Measurements from ENCODE around the gene TMEM125.
A peak's percentile ranks its signal among the peaks of the same experiment; 100 is the strongest.

Gene TMEM125

DNA sequence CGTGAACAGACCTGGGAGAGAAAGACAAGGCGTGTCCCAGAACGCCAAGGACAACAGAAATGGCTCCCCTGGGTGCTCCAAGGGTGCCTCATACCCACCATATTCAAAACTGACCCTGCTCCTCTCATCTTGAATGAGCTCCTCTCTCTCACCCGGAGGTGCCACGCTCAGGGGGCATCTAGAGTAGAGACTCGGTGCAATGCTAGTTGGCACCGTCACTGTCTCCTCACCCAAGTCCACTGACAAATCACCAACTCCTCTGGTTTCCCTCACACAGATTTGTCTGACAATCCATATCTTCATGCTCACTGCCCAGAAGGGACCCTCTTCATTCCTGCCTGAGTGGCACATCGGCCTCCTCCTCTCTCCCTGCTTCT lies 5.0 kb downstream of the TMEM125 start:
- DNase-seq (ENCODE audit: low spot score): no peak

DNA sequence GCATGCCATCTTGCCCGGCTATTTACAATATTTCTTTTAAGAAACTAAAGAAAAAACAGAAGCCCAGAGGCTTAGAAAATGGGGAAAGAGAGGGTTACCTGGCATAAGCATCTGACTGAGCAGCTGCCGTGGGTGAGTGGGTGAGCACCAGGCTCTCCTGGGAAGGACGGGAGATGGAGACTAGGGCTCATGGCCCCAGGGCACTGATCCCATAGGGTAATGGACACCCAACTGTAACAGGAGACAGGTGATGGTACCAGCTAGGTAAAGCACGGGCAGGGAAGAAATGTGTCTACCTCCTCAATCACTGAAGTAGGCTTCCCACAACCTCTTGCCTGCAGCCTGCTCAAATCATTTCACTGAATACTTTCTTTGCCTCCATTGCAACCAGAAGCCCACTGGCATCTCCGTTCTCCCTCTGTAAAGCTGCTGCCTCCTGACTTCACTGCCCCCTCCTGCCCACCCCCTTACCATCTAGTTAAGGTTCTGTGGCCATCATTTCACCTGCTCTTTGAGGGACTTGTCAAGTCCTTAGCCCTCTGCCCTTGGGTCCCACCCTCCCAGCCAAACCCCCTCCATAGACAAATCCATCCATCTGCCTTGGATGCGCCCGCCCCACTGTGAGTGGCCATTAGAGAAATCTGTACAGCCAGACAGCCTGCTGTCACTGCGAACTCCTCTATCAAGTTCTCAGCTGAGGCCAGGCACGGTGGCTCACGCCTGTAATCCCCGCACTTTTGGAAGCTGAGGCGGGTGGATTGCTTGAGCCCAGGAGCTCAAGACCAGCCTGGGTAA lies 6.2 kb downstream of the TMEM125 start:
- DNase-seq (ENCODE audit: low spot score): no peak

DNA sequence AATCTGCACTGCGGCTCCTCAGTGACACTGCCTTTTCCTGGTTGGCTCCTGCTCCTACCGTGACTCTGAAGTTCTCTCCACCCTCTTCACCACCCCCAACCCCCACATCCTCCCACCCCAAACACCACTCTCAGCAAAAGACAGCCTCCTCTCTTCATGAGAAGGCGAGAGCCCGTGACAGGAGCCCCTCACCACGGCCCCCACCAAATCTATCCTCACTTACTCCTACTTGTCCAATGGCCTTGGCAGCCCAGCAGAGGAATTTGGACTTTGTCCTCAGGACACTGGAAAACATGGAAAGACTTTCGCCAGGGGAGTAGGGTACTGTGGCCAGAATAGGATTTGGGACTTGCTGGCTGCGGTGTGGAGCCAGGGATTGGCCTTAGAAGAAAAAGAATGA lies 6.9 kb downstream of the TMEM125 start:
- peak; percentile 65 for DNase-seq (ENCODE audit: low spot score)

DNA sequence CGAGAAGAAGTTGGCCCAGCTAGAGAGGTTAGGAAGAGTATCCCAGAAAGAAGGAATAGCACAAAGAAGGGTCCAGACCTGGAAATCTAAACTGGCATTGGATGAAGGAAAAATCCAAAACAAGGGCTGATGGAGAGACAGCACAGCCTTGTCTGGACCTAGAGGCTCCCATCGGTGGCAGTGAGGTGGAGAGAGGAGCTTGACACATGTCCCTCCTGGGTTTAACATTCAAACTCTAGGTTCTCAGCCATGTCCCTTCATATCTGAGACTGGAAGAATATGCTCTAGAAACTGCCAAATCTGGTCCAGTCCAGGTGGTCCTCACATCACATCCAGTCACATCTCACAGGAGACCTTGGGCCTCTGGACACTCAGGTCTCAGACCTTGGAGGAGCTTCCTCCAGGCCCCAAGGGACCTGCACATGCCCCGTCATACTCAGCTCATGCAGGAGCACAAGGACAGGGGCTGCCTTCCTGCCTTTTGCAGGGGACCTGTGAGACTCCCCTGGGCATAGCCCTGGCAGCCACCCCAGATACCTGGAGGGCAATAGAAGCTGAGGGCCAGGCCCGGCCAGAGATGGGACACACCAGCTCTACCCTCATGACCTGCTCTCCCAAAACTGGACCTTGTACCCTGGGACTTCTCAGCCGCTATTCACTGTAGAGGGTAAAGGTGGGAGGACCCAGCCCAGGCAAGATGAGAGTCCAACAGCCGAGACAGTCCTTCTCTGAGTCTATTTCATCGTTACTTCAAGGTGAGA lies 7.5 kb downstream of the TMEM125 start:
- DNase-seq (ENCODE audit: low spot score): no peak

DNA sequence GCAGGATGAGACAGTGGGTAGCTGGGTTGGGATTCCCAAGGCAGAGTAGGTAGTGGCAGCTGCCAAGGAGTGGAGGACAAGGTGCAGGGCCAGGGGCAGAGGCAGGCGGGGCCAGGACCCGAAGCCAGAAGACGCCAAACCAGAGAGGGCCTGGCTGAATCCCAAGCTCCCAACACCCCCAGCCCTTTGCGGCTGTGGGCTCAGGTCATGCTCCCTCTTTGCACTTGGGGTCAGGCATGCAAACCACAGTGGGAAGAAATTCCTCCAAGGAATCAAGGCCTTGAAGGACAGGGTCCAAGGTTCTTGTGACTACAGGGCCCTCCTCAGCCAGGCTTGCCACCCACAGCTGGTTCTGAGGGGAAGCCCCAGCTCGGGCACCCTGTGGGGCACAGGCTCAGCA lies 9.4 kb downstream of the TMEM125 start:
- DNase-seq (ENCODE audit: low spot score): no peak

DNA sequence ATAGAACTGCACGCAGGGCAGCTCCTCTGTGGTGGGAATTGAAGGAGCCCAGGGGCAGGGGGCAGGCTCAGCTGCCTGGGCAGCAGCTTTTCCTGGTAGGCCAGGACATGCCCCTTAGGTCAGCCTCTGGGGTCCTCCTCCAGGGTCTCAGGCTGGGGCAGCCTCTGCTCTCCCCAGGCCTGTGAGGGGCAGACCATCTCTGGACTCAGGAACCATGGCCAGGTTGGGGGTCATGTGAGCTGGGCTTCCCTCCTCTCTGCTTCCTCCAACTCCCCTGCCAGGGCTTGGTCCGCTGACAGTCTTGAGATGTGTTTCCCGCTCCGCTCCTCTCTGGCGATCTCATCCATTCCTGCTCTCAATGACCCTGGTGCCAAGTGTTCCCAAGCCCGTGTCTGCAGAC lies 9.9 kb downstream of the TMEM125 start:
- DNase-seq (ENCODE audit: low spot score): no peak

DNA sequence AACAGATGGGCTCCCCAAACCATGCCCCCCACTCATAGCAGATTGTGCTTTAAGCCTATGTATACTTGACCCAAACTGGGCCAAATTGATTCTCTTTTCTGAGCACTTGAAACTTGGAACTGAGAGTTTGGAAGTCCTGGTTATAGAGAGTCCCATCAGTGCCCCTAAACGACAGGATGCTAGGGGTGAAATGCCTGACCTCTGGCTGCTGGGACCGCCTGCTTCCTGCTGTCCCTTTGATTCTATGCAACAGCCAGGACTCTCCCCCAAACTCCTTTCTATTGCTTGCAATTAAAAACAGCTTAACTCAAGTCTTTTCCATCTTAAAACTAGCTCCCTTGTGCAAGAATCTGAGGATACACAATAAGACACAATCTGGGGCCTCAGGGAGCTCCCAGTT lies 10.9 kb downstream of the TMEM125 start:
- no peak for DNase-seq (ENCODE audit: low spot score)

DNA sequence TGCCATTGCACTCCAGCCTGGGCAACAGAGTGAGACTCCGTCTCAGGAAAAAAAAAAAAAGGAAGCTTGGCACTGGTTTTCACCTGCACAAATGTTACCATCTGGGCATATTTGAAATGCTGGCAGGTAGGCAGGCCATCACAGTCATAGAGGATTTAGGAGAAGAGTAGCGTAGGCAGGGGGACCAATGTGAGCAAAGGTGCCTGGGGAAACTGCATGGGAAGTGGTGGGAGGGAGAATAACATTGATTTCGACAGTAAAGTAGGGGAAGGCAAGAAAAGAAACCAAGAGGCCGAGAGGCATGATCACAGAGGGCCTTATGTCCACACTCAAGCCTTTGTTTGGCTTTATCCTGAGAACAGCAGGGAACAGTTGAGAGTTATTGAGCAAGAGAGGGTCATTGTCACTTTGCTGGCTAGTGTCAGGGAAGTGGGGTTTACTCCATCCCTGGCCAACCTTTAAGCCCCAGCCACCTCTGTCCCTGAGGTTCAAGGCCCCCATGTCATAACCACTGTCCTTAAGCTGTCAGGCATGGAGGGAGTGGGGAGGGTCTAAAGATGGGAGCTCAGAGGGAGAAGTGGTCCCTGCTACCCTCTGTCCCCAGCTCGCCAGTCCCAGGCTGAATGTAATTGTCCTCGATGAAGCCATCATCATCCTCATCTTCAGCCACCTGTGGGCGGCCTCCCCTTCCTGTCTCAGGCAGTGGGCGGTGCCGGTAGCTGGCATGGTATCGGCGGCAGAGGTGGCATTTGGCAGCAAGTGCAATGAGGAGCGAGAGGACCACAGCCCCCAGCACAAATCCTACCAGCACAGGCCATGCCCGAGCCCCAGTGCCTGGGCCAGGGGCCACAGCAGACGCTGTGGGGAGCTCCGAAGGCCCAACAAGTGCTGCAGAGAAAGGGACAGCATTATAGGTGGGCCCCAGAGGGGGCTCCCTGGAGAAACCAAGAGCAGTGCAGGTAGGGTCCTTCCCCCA lies 12.7 kb downstream of the TMEM125 start:
- DNase-seq (ENCODE audit: low spot score): peak; percentile 60

DNA sequence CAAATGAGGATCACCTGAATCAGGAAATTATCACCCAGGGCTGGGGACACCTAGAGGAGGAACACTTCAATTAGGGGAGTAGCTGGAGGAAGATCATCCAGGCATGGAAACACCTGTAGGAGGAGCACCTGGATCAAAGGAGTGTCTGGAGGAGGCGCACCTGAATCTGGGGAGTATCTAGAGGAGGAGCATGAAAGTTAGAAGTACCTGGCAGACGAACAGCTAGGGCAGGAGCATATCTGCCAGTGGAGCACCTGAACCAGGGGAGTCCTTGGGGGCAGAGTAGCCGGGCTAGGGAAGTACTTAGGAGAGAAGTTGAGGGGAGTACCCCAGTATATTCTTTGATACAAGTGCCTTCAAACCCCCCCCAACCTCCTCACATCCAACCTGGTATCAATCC lies 14.3 kb downstream of the TMEM125 start:
- no peak for DNase-seq (ENCODE audit: low spot score)

DNA sequence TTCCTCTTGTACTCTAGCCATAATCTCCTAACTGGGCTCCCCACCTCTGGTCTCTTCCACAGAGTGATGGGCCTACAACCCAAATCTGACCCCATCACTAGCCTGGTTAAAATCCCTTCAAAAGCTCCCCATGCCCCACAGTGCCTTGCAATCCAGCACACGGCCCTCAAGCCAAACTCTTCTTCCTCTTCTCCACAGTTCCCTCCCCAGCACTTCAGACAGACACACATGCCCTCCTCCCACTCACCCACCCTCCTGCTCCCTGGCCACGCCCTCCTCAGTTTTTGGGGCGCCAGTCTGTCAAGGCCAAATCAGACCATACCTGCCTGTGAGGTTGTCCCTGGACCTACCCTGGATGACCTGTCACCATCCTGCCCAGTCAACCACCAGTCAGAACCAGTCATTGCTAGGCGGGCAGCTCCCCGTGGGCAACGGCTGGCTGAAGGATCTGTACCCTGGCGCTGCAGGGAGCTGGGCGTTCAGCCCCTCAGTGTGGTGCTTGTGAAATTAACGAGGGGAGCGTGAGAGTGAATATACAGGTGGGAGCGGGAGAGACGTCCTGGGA lies 14.8 kb downstream of the TMEM125 start:
- no peak for DNase-seq (ENCODE audit: low spot score)

DNA sequence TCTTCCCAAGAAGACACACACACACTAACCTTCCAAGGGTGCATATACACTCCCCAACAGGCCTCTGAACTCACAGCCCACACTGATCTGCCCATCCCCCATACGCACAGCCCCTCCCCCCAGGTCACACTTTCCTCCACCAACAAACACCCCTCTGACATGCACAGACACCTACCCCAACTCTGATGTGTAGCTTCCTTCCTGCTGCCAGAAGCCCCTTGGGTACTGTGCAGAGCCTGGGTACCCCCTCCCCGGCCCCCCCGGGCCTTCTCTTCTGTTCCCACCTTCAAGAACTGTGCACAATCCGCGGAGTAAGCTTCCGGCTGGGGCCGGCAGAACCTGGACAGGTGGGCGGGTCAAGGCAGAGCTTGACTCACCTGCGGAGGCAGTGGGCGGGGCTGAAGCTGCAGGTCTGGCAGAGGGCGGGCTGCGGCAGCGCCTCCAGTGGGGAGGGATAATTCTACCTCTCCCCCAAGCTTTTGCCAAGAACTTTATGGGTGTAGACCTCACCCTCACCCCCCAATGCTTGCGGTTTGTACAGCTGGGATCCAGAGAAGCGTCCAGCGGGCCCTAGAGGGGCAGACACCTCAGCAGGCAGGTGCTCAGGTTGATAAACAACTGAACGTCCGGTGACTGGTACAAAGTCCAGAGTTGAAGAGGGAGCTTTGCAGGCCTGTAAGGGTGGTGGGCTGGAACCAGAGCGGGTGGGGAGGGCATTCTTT lies 15.6 kb downstream of the TMEM125 start, which contains the start of gene C1orf210:
TSS of gene C1orf210 (minus strand) at position 313 of the 722 bp plus-strand sequence. CDS start 2,311 bp downstream, outside the sequence.
- peak; percentile 65 for DNase-seq (ENCODE audit: low spot score)

DNA sequence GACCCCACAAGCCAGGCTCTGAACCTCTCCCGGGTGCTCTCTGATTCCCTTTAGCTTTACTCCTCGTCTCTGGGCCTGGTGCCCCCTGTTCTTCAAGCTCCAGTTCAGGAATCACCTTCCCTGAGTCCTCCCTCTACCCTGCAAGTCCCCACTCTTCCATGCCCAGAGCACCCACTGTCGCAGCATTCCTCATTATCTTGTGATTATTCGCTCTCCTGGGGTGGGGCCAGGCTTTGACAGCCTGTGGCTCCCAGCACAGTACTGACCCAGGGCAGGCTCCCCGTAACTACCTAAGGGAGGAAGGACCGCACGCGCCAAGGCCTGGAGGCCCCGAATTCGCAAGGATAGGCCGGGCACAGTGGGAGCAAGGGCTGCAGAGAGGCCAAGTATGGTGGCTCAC lies 16.3 kb downstream of the TMEM125 start:
- DNase-seq (ENCODE audit: low spot score): no peak

DNA sequence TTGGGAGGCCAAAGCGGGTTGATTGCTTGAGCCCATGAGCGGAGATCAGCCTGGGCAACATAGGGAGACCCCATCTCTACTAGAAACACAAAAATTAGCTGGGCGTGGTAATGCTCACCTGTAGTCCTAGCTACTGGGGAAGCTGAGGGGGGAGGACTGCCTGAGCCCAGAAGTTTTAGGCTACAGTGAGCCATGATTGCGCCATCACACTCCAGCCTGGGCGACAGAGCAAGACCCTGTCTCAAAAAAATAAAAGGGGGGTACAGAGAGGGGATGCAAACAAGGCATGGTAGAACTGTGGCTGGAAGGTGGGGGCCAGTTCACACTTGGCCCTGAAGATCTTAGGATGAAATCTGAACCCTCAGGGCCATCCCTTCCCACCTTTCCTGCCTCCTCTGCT lies 16.8 kb downstream of the TMEM125 start:
- DNase-seq (ENCODE audit: low spot score): no peak

DNA sequence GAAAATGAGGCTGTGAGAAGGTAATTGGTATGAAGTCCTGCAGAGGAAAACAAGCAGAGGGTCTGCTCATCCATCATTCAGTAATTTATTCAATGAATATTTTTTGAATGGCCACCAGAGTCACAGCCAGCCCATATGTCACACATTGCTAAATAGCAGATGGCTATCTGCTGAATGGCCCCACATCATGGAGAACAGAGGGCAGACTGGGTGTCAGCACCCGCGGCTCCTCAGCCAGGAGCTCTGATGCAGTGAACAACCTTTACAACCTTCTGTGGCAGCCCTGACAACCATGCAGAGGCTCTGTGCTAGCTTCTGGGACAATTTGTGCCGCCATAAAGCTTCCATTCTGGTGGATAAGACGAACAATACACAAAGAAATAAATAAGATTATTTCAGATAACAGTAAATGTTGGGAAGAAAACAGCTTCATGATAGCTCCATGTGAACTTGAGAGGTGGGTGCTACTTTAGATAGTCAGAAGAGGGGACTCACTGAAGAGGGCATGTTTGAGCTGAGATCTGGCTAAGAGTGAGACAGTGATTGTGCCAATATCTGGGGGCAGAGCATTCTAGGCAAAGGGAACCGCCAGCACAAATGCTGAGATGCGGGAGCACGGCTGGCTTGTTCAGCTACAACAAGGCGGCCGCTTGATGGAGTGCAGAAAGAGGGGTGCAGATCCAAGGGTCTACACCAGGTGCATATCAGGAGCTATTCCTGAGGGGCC lies 18.4 kb downstream of the TMEM125 start:
- DNase-seq (ENCODE audit: low spot score): no peak

DNA sequence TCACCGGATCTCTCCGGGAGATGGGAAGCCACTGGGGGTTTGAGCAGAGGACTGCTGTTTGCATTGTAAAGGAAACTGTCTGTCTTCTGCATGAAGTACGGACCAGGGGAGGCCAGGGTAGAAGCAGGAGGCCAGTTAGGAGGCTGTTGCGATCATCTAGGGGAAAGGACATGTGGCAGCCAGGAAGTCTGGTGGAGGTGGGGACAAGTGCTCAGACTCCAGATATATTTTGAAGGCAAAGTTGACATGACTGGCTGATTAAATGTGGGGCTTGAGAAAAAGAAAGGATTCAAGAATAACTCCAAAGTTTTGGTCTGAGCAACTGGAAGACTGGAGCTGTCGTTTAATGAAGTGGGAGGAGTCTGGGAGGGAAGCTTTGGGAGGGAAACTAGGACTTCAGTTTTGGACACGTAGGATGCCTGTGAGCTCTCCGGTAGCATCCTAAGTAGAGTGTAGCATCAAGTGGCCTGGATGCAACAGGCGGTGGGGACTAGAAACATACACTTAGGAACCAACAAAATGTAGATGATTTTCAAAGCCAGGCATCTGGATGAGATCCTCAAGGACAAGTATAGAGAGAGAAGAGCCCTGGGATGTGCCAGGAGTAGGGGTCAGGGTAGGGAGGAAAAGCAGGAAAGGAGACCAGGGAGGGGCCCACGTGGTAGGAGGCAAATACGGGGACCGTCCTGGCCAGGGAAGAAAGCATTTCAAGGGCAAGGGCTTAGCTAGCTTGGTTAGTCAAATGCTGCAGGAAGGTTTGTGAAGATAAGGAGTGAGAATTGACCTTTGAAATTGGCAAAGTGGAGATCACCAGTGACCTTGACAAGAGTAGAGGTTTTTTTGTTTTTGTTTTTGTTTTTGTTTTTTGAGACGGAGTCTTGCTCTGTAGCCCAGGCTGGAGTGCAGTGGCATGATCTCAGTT lies 19.3 kb downstream of the TMEM125 start:
- DNase-seq (ENCODE audit: low spot score): no peak

DNA sequence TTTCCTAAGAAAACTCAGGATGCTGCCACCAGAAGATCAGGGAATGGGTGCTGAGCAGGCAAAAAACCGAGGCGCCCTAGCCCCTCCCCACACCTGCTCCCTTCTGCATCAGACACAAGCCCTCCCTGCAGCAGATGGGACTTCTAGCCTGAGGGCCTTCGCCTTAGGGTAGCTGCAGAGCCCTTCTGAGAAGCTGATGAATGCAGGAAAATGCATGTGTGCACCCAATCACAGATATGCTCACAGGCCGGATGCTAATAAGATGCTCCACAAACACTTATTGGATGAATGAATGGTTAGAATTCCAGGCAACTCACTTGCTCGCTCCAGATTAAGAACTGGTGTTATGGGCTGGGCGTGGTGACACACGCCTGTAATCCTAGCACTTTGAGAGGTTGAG lies 22.4 kb downstream of the TMEM125 start:
- DNase-seq (ENCODE audit: low spot score): no peak

DNA sequence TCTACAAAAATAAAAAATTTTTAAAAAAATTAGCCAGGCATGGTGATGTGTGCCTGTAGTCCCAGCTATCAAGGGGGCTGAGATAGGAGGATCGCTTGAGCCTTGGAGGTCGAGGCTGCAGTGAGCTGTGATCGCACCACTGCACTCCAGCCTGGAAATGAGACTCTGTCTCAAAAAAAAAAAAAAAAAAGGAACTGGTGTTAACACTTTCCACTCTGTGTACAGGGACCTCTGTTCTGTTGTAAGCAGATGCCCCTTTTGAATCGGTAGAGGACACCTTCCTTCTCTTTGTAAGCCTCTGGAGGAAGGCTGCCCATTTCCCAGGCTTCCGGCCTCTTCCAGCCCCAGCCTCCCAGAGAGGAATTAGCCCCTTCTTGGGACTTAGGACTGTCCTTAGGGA lies 22.9 kb downstream of the TMEM125 start:
- no peak for DNase-seq (ENCODE audit: low spot score)

DNA sequence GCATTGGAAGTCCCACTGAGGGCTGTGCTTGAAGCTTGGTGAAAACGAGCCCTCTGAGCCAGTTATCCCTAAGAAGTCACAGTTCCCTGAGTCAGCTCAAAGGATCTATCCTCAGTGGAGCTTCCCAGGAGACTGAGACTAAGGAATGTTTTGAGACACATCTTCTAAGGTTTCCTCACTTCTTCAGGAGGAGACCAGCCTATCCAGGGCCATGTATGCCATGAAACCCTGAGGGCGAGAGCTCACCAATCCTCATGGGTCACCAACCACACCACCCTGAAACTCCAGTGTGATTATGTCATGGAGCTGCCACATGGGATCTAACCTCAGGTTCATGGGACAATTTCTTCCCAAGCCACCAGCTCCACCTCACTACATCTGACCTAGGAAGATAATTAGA lies 23.4 kb downstream of the TMEM125 start:
- DNase-seq (ENCODE audit: low spot score): no peak

All from HuH-7.5 (cell line).